Chondrocyte (in vitro differentiated cells): ENCODE measurements around the gene GNG2. TPM values are rescaled to one million over a fixed set of nuclear protein-coding genes. Genes with fewer than 3 reads are reported as not detected.

ENCODE experiments used
- DNase-seq: peaks from one replicate; pipeline ENCODE4 v3.0.0; 2021; ENCODE audit warnings: mixed read lengths, low spot score
- H3K27ac Mint-ChIP-seq: one replicate; pipeline ENCODE4 v1.8.0; 2021; ENCODE audit warnings: mild to moderate bottlenecking, moderate library complexity, mixed read lengths; ENCODE audit not compliant: unreplicated experiment
- H3K27me3 Mint-ChIP-seq: 2 replicates; pipeline ENCODE4 v1.8.0; 2021; ENCODE audit warnings: low read depth, mixed read lengths
- H3K36me3 Mint-ChIP-seq: 2 replicates; pipeline ENCODE4 v1.8.0; 2021; ENCODE audit warnings: low read depth, mixed read lengths
- H3K4me1 Mint-ChIP-seq: 2 replicates; pipeline ENCODE4 v1.8.0; 2021; ENCODE audit warnings: low read depth, mild to moderate bottlenecking, mixed read lengths
- H3K4me3 Mint-ChIP-seq: one replicate; pipeline ENCODE4 v1.8.0; 2021; ENCODE audit warnings: mild to moderate bottlenecking, moderate library complexity, mixed read lengths; ENCODE audit not compliant: unreplicated experiment
- H3K9me3 Mint-ChIP-seq: 2 replicates; pipeline ENCODE4 v1.8.0; 2021; ENCODE audit warnings: low read depth, mixed read lengths
- total RNA-seq: library from RNA; stranded (reverse); gene quantifications from 3 replicates; pipeline ENCODE4 v1.2.1, GENCODE V29; 2021
- TF ChIP-seq, protein P1 (sequence below): fragments of 200-600 bp; sonication (generic); IDR thresholded peaks from 2 replicates; pipeline ENCODE4 v1.5.0; 2021; ENCODE audit warnings: antibody characterized with exemption, mild to moderate bottlenecking, moderate library complexity

The GNG2 gene
- total RNA-seq, 1 donor from 2014 or later, result 2.4 TPM

DNA sequence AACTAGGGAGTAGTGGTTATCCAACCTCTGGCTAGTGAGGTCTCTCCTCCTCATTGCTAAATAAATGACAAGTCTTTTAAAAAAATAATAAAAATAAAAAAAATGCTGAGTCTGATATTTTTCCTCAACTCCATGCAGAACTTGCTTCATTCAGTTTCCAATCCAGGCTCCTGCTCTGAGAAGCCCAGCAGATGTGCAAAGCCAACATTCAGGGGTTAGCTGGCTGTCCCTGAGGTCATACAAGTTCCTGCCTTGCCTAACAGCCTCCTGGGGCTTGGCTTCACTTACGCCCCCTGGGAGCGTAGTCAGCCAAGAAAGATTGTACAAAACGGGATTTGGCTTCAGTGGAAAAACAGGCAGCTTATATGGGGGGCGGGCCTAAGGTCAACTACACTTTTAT lies 152.2 kb downstream of the GNG2 start:
- Mint-ChIP-seq H3K36me3 (peaks cover 35% of the 10 kb centered on the region), H3K4me1 (peaks cover 14% of the 10 kb centered on the region), H3K4me3 (no peak overlapping the region), H3K9me3 (no peaks in the 10 kb centered on the region), H3K27me3 (no peaks in the 10 kb centered on the region), H3K27ac (peak overlapping the region; percentile 77)
- TF ChIP-seq, protein P1, sequence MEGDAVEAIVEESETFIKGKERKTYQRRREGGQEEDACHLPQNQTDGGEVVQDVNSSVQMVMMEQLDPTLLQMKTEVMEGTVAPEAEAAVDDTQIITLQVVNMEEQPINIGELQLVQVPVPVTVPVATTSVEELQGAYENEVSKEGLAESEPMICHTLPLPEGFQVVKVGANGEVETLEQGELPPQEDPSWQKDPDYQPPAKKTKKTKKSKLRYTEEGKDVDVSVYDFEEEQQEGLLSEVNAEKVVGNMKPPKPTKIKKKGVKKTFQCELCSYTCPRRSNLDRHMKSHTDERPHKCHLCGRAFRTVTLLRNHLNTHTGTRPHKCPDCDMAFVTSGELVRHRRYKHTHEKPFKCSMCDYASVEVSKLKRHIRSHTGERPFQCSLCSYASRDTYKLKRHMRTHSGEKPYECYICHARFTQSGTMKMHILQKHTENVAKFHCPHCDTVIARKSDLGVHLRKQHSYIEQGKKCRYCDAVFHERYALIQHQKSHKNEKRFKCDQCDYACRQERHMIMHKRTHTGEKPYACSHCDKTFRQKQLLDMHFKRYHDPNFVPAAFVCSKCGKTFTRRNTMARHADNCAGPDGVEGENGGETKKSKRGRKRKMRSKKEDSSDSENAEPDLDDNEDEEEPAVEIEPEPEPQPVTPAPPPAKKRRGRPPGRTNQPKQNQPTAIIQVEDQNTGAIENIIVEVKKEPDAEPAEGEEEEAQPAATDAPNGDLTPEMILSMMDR, result no peak
- no peak for DNase-seq

DNA sequence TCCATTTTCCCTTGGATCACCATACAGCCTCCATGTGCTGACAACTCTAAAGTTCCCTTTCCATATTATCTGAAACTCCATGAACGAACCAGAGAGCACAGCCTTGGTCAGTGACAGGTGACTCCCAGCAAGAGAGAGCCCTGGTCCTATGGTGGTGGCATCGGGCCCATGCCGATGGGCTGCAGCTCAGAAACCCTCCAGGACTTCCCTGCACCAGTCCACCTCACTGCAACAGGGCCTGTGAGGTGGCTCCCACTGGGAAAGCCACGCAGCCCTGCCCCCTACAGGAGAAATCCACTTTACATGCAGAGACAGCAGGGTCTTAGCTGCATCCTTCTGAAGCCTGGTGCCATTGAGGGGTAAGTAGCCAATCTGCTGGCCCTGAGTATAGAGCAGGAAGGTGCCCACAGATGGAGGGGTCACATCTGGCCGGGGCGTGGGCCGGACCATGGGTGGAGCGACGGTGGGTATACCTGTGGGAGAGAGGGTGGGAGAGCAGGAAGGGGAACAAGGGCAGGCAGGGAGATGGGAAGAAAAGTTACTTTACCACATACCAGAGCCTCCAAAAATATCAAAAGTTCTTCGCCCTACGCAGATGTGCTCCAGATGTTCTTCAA lies 153.7 kb downstream of the GNG2 start:
- H3K27ac Mint-ChIP-seq, result no peak overlapping the region
- no peak overlapping the region for H3K4me3 Mint-ChIP-seq
- peaks cover 24% of the 10 kb centered on the region for H3K4me1 Mint-ChIP-seq
- H3K36me3 Mint-ChIP-seq, result peaks cover 35% of the 10 kb centered on the region
- no peak for DNase-seq
- TF ChIP-seq, protein P1, result peak; percentile 43
- H3K27me3 Mint-ChIP-seq, result no peaks in the 10 kb centered on the region
- H3K9me3 Mint-ChIP-seq, result no peaks in the 10 kb centered on the region

DNA sequence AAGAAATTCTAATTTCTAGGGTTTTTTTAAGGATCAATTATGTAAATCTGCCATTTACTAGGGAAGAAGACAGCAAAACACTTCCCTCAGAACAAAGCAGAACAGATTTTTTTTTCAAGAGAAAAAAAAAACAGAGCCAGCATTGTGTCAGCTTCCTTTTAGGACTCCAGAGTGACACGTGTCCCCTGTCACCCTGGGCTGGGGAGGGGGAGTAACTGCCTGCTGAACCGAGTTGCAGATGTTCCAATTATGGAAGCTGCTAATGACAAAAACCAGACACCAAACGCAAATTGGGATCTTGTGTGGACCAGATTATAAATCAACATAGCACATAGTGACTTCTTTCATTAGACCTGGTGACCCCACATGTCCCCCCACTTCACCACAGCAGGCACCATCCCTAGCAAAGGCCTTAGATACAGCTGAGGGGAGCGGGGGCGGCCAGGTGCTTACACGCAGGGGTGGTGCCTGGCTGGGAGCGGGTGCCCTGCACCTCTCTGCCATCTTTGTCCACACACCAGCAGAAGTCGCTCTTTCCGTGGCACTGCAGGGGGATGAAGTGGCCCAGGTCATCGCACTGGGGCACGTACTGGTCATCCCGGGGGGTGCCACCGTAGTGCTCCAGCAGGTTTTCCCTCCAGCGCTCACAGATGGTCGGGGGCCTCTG lies 154.3 kb downstream of the GNG2 start:
- H3K9me3 Mint-ChIP-seq, result no peaks in the 10 kb centered on the region
- H3K27ac Mint-ChIP-seq, result no peak overlapping the region
- TF ChIP-seq, protein P1, result no peak
- DNase-seq, result no peak
- peaks cover 24% of the 10 kb centered on the region for H3K4me1 Mint-ChIP-seq
- H3K27me3 Mint-ChIP-seq, result no peaks in the 10 kb centered on the region
- H3K36me3 Mint-ChIP-seq, result peaks cover 35% of the 10 kb centered on the region
- no peak overlapping the region for H3K4me3 Mint-ChIP-seq

DNA sequence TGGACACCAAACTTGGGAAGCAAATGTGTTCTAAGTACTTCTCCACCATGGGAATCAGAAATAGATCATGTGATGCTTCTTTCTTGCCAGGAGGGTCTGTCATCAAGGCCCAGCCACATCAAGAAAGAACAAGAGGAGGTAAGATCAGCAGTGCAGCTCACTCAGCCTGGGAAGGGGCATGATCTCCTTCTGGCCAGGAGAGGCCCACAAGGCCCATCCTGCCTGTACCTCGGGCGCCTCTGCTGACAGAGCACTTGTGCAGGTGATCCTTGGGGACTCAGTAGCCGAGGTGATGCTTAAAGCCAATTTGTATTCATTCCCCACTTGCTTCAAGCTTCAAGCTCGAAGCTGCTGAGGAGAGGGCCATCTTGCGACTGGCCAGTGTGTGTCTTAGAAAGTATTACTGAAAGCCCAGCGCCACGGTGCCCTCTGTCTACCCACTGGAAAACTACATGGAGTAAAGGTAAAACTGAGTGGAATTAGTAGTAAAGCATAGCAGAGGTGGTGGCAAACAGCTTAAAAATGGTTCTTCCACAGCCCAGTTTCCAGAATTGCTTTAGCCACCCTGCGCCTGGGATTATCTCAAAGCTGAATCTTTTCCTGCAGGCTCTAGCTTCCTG lies 155.1 kb downstream of the GNG2 start:
- Mint-ChIP-seq H3K4me1 (peaks cover 24% of the 10 kb centered on the region), H3K36me3 (peaks cover 37% of the 10 kb centered on the region), H3K4me3 (no peak overlapping the region), H3K27ac (no peak overlapping the region), H3K27me3 (no peaks in the 10 kb centered on the region), H3K9me3 (no peaks in the 10 kb centered on the region)
- TF ChIP-seq, protein P1, result peak; percentile 71
- no peak for DNase-seq

DNA sequence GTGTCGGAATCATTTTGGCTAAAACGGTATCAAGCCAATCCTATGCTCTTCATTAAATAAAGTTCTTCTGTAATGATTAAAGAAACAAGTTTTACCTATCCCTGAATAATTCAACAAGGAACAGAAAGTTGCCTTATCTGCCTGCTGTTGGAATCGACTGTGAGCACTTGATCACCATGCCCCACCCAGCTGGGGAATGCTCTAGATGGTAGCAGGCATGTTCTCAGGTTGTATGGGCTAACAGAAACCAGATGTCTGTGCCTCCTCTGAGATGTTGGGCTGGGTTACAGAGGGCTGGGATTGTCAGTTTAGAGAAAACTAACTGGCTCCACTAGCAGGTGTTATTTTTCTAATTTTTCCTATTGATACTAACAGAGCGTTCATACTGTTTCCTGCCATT lies 157.8 kb downstream of the GNG2 start:
- TF ChIP-seq, protein P1, result no peak
- H3K4me1 Mint-ChIP-seq, result peaks cover 33% of the 10 kb centered on the region
- H3K27me3 Mint-ChIP-seq, result no peaks in the 10 kb centered on the region
- no peaks in the 10 kb centered on the region for H3K9me3 Mint-ChIP-seq
- no peak overlapping the region for H3K4me3 Mint-ChIP-seq
- H3K36me3 Mint-ChIP-seq, result peaks cover 27% of the 10 kb centered on the region
- DNase-seq, result no peak
- H3K27ac Mint-ChIP-seq, result no peak overlapping the region
